Measurements from ENCODE around the gene OR8G5.
"Not testable (repeated sequence)": the region's sequence is repeated elsewhere in the genome, so short reads cannot be mapped to it uniquely, and the experiment has no call there.

The OR8G5 gene

DNA sequence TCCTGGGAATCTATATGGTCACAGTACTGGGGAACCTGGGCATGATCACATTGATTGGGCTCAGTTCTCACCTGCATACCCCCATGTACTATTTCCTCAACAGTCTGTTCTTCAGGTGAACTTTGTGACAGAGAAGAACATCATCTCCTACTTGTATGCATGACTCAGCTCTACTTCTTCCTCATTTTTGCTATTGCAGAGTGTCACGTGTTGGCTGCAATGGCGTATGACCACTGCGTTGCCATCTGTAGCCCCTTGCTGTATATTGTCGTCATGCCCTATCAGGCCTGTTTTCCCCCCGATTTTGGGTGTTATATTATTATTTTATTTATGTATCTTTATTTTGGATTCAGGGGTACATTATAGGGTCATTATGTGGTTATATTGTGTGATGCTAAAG, 17.7 kb upstream of the OR8G5 start:
- H3K9ac ChIP-seq (ENCODE audit: low read length in 2 of 2) = no peak overlapping the region

GRCh38 chr11:124240621-124241397, 15.4 kb upstream of the OR8G5 start, which contains the start of gene OR8G1:
Gene OR8G1, plus strand, starts transcription at chr11:124241095. Its CDS starts 8,581 bp downstream, at chr11:124249676.
- H3K4me3 ChIP-seq (ENCODE audit: low read length in 2 of 2) = no peak within 1 kb of the TSS
- no peak within 1 kb of the TSS for H3K9ac ChIP-seq (ENCODE audit: low read length in 2 of 2)
- no peaks in the 10 kb centered on the region for H3K9me3 ChIP-seq (ENCODE audit: control insufficient read depth in 2 of 2, low read length in 2 of 2)
- no peak within 1 kb of the TSS for H3K27ac ChIP-seq (ENCODE audit: low read length)
- no peaks in the 10 kb centered on the region for H3K27me3 ChIP-seq (ENCODE audit: control insufficient read depth in 1 of 2, insufficient read depth in 2 of 2, low read length in 2 of 2)
- H3K4me1 ChIP-seq (ENCODE audit: control insufficient read depth, insufficient read depth, low read length) = no peaks in the 10 kb centered on the region
- no peaks in the 10 kb centered on the region for H3K36me3 ChIP-seq (ENCODE audit: control insufficient read depth in 2 of 2, insufficient read depth in 2 of 2, low read length in 2 of 2)

More for the DNA sequence above, 17.7 kb upstream of the OR8G5 start:
- H3K36me3 ChIP-seq (ENCODE audit: control insufficient read depth in 2 of 2, insufficient read depth in 2 of 2, low read length in 2 of 2) = no peaks in the 10 kb centered on the region
- no peaks in the 10 kb centered on the region for H3K4me1 ChIP-seq (ENCODE audit: control insufficient read depth, insufficient read depth, low read length)
- H3K9me3 ChIP-seq (ENCODE audit: control insufficient read depth in 2 of 2, low read length in 2 of 2) = no peaks in the 10 kb centered on the region
- H3K27me3 ChIP-seq (ENCODE audit: control insufficient read depth in 1 of 2, insufficient read depth in 2 of 2, low read length in 2 of 2) = no peaks in the 10 kb centered on the region
- no peak overlapping the region for H3K27ac ChIP-seq (ENCODE audit: low read length)
- H3K4me3 ChIP-seq (ENCODE audit: low read length in 2 of 2) = no peak overlapping the region

GRCh38 chr11:124249869-124250268, 6.3 kb upstream of the OR8G5 start:
- H3K36me3 ChIP-seq (ENCODE audit: control insufficient read depth in 2 of 2, insufficient read depth in 2 of 2, low read length in 2 of 2); H3K4me1 ChIP-seq (ENCODE audit: control insufficient read depth, insufficient read depth, low read length); H3K9me3 ChIP-seq (ENCODE audit: control insufficient read depth in 2 of 2, low read length in 2 of 2); H3K27me3 ChIP-seq (ENCODE audit: control insufficient read depth in 1 of 2, insufficient read depth in 2 of 2, low read length in 2 of 2); H3K27ac ChIP-seq (ENCODE audit: low read length); H3K4me3 ChIP-seq (ENCODE audit: low read length in 2 of 2); H3K9ac ChIP-seq (ENCODE audit: low read length in 2 of 2): not testable (repeated sequence)

DNA sequence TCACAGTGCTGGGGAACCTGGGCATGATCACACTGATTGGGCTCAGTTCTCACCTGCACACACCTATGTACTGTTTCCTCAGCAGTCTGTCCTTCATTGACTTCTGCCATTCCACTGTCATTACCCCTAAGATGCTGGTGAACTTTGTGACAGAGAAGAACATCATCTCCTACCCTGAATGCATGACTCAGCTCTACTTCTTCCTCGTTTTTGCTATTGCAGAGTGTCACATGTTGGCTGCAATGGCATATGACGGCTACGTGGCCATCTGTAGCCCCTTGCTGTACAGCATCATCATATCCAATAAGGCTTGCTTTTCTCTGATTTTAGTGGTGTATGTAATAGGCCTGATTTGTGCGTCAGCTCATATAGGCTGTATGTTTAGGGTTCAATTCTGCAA, 8.9 kb downstream of the OR8G5 start:
- not testable (repeated sequence) for H3K27me3 ChIP-seq (ENCODE audit: control insufficient read depth in 1 of 2, insufficient read depth in 2 of 2, low read length in 2 of 2); H3K4me3 ChIP-seq (ENCODE audit: low read length in 2 of 2); H3K36me3 ChIP-seq (ENCODE audit: control insufficient read depth in 2 of 2, insufficient read depth in 2 of 2, low read length in 2 of 2); H3K27ac ChIP-seq (ENCODE audit: low read length); H3K9ac ChIP-seq (ENCODE audit: low read length in 2 of 2); H3K4me1 ChIP-seq (ENCODE audit: control insufficient read depth, insufficient read depth, low read length); H3K9me3 ChIP-seq (ENCODE audit: control insufficient read depth in 2 of 2, low read length in 2 of 2)

- not testable (repeated sequence) for H3K27ac ChIP-seq (ENCODE audit: low read length)
These were observed 14.7 kb downstream of the OR8G5 start for GRCh38 chr11:124270886-124271285.

DNA sequence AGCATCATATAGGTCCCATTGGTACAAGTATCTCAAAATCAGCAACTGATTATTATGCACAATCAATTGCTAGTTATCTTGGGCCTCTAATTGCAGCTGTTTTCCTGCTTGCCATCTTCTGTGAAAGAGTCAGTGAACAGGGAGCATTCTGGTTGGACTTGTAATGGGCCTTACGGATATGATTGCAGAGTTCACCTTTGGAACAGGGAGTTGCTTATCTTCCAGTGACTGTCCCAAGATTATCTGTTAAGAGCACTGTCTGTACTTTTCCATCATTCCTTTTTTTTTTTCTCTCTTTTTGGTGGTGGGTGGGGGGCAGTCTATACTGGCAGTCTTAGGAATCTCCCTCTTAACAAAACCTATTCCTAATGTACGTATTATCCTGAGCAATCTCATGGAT, 17.8 kb downstream of the OR8G5 start:
- H3K4me1 ChIP-seq (ENCODE audit: control insufficient read depth, insufficient read depth, low read length) = no peaks in the 10 kb centered on the region
- no peak overlapping the region for H3K4me3 ChIP-seq (ENCODE audit: low read length in 2 of 2)
- H3K27me3 ChIP-seq (ENCODE audit: control insufficient read depth in 1 of 2, insufficient read depth in 2 of 2, low read length in 2 of 2) = no peaks in the 10 kb centered on the region
- H3K27ac ChIP-seq (ENCODE audit: low read length) = no peak overlapping the region
- no peaks in the 10 kb centered on the region for H3K9me3 ChIP-seq (ENCODE audit: control insufficient read depth in 2 of 2, low read length in 2 of 2)
- H3K9ac ChIP-seq (ENCODE audit: low read length in 2 of 2) = no peak overlapping the region
- no peaks in the 10 kb centered on the region for H3K36me3 ChIP-seq (ENCODE audit: control insufficient read depth in 2 of 2, insufficient read depth in 2 of 2, low read length in 2 of 2)

More at GRCh38 chr11:124270886-124271285, 14.7 kb downstream of the OR8G5 start:
- H3K27me3 ChIP-seq (ENCODE audit: control insufficient read depth in 1 of 2, insufficient read depth in 2 of 2, low read length in 2 of 2); H3K9me3 ChIP-seq (ENCODE audit: control insufficient read depth in 2 of 2, low read length in 2 of 2); H3K4me1 ChIP-seq (ENCODE audit: control insufficient read depth, insufficient read depth, low read length); H3K9ac ChIP-seq (ENCODE audit: low read length in 2 of 2); H3K36me3 ChIP-seq (ENCODE audit: control insufficient read depth in 2 of 2, insufficient read depth in 2 of 2, low read length in 2 of 2); H3K4me3 ChIP-seq (ENCODE audit: low read length in 2 of 2): not testable (repeated sequence)

DNA sequence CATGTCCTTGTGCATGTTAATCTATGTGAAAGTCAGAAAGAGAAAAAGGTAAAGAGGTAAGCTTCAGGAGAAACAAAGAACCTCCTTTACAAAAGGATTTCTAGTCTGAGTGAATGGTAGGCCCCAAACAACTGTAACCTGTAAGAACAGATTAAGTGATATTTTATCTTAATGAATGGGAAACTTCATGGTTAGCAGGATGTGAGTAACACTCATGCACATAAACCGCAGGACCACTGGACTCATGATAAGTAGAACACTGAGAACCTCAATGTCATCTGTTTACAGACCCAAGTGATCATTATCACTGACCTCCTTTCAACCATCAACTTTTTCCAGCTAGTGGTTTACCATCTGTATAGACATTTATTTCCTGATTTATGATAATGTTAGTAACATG, 19.9 kb downstream of the OR8G5 start:
- Histone ChIP-seq H3K4me1 (ENCODE audit: control insufficient read depth, insufficient read depth, low read length) (no peaks in the 10 kb centered on the region), H3K27me3 (ENCODE audit: control insufficient read depth in 1 of 2, insufficient read depth in 2 of 2, low read length in 2 of 2) (no peaks in the 10 kb centered on the region), H3K4me3 (ENCODE audit: low read length in 2 of 2) (no peak overlapping the region), H3K9me3 (ENCODE audit: control insufficient read depth in 2 of 2, low read length in 2 of 2) (no peaks in the 10 kb centered on the region), H3K27ac (ENCODE audit: low read length) (no peak overlapping the region), H3K36me3 (ENCODE audit: control insufficient read depth in 2 of 2, insufficient read depth in 2 of 2, low read length in 2 of 2) (no peaks in the 10 kb centered on the region), H3K9ac (ENCODE audit: low read length in 2 of 2) (no peak overlapping the region)

DNA sequence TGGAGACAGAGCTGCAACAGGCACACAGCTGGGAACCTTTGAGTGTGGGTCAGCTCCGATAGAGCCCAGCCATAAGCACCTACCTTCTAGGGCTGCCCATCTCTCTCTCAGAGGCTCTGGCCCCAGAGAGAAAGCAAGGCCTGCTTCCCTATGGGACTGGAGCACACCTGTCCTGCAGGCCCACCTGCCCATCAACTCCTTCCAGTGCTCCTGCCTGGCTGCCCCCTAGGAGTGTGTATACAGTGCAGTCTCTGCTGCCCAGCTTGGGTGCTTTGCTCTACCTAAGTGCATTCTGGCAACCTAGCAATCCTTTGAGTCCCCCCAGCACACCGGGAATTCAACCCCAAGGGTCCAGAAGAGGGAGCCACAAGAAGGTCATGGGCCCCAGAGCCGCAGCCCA, 21.0 kb downstream of the OR8G5 start:
- H3K36me3 ChIP-seq (ENCODE audit: control insufficient read depth in 2 of 2, insufficient read depth in 2 of 2, low read length in 2 of 2) = no peaks in the 10 kb centered on the region
- no peak overlapping the region for H3K9ac ChIP-seq (ENCODE audit: low read length in 2 of 2)
- no peak overlapping the region for H3K27ac ChIP-seq (ENCODE audit: low read length)
- no peaks in the 10 kb centered on the region for H3K4me1 ChIP-seq (ENCODE audit: control insufficient read depth, insufficient read depth, low read length)
- H3K27me3 ChIP-seq (ENCODE audit: control insufficient read depth in 1 of 2, insufficient read depth in 2 of 2, low read length in 2 of 2) = no peaks in the 10 kb centered on the region
- no peaks in the 10 kb centered on the region for H3K9me3 ChIP-seq (ENCODE audit: control insufficient read depth in 2 of 2, low read length in 2 of 2)
- no peak overlapping the region for H3K4me3 ChIP-seq (ENCODE audit: low read length in 2 of 2)

GRCh38 chr11:124277804-124278203, 21.6 kb downstream of the OR8G5 start:
- Histone ChIP-seq H3K9me3 (ENCODE audit: control insufficient read depth in 2 of 2, low read length in 2 of 2) (no peaks in the 10 kb centered on the region), H3K9ac (ENCODE audit: low read length in 2 of 2) (no peak overlapping the region), H3K4me3 (ENCODE audit: low read length in 2 of 2) (no peak overlapping the region), H3K4me1 (ENCODE audit: control insufficient read depth, insufficient read depth, low read length) (no peaks in the 10 kb centered on the region), H3K27ac (ENCODE audit: low read length) (no peak overlapping the region), H3K36me3 (ENCODE audit: control insufficient read depth in 2 of 2, insufficient read depth in 2 of 2, low read length in 2 of 2) (no peaks in the 10 kb centered on the region), H3K27me3 (ENCODE audit: control insufficient read depth in 1 of 2, insufficient read depth in 2 of 2, low read length in 2 of 2) (no peaks in the 10 kb centered on the region)

DNA sequence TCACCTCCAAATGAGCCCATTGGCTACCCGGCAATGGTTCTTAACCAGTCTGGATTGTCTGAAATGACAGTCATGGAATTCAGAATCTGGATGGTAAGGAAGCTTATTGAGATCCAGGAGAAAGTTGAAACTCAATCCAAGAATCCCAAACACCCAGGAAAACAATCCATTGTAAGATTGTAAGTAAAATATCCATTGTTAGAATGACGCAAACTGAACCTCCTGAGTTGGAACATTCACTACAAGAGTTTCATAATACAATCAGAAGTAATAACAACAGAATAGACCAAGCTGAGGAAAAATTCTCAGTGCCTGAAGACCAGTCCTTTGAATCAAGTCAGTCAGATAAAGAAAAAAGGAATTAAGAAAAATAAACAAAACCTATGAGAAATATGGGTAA, 22.1 kb downstream of the OR8G5 start:
- H3K36me3 ChIP-seq (ENCODE audit: control insufficient read depth in 2 of 2, insufficient read depth in 2 of 2, low read length in 2 of 2) = no peaks in the 10 kb centered on the region
- H3K4me1 ChIP-seq (ENCODE audit: control insufficient read depth, insufficient read depth, low read length) = no peaks in the 10 kb centered on the region
- no peak overlapping the region for H3K27ac ChIP-seq (ENCODE audit: low read length)
- no peaks in the 10 kb centered on the region for H3K9me3 ChIP-seq (ENCODE audit: control insufficient read depth in 2 of 2, low read length in 2 of 2)
- H3K9ac ChIP-seq (ENCODE audit: low read length in 2 of 2) = no peak overlapping the region
- H3K4me3 ChIP-seq (ENCODE audit: low read length in 2 of 2) = no peak overlapping the region
- no peaks in the 10 kb centered on the region for H3K27me3 ChIP-seq (ENCODE audit: control insufficient read depth in 1 of 2, insufficient read depth in 2 of 2, low read length in 2 of 2)

DNA sequence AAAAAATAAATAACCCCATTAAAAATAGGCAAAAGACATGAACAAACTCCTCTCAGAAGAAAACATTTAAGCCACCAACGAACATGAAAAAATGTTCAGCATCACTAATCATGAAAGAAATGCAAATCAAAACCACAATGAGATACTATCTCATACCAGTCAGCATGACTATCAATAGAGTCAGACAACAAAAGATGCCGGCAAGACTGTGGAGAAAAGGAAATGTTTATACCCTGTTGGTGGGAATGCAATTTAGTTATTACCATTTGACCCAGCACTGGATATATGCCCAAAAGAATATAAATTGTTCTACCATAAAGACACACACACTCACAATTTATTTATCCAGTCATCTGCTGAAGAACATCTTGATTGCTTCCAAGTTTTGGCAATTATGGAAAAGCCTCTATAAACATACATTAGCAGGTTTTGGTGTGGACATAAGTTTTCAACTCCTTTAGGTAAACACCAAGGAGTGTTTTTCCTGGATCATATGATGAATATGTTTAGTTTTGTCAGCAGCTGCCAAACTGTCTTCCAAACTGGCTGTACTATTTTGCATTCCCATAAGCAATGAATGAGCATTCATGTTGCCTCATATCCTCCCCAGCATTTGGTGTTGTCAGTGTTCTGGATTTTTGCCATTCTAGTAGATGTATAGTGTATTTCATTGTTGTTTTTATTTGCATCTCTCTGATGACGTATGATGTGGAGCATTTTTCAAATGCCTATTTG, 29.6 kb downstream of the OR8G5 start:
- no peak overlapping the region for H3K9ac ChIP-seq (ENCODE audit: low read length in 2 of 2)
- no peaks in the 10 kb centered on the region for H3K27me3 ChIP-seq (ENCODE audit: control insufficient read depth in 1 of 2, insufficient read depth in 2 of 2, low read length in 2 of 2)
- no peaks in the 10 kb centered on the region for H3K36me3 ChIP-seq (ENCODE audit: control insufficient read depth in 2 of 2, insufficient read depth in 2 of 2, low read length in 2 of 2)
- no peaks in the 10 kb centered on the region for H3K9me3 ChIP-seq (ENCODE audit: control insufficient read depth in 2 of 2, low read length in 2 of 2)
- H3K4me3 ChIP-seq (ENCODE audit: low read length in 2 of 2) = no peak overlapping the region
- H3K27ac ChIP-seq (ENCODE audit: low read length) = no peak overlapping the region
- no peaks in the 10 kb centered on the region for H3K4me1 ChIP-seq (ENCODE audit: control insufficient read depth, insufficient read depth, low read length)
